ENCODE data around the gene LASP1. TPM values are rescaled to one million over a fixed set of nuclear protein-coding genes. Genes with fewer than 3 reads are reported as not detected.
"Not testable (repeated sequence)": the region's sequence is repeated elsewhere in the genome, so short reads cannot be mapped to it uniquely, and the experiment has no call there.

The LASP1 gene
- total RNA-seq, 1 donor, result 103 TPM

- H3K4me3 ChIP-seq (ENCODE audit: low read length), result no peak overlapping the region
- peaks cover 25% of the 10 kb centered on the region for H3K4me1 ChIP-seq (ENCODE audit: insufficient read depth, low read length)
- no peaks in the 10 kb centered on the region for H3K9me3 ChIP-seq (ENCODE audit: low read depth, low read length)
- no peaks in the 10 kb centered on the region for H3K27me3 ChIP-seq (ENCODE audit: insufficient read depth, low read length)
Observed at GRCh38 chr17:38920374-38921291, 50.8 kb downstream of the LASP1 start.

- H3K4me1 ChIP-seq (ENCODE audit: insufficient read depth, low read length), result peaks cover 37% of the 10 kb centered on the region
- no peaks in the 10 kb centered on the region for H3K27me3 ChIP-seq (ENCODE audit: insufficient read depth, low read length)
- H3K4me3 ChIP-seq (ENCODE audit: low read length), result no peak overlapping the region
- no peaks in the 10 kb centered on the region for H3K9me3 ChIP-seq (ENCODE audit: low read depth, low read length)
Observed at GRCh38 chr17:38921756-38922411, 52.0 kb downstream of the LASP1 start.

GRCh38 chr17:38922538-38923297 lies 52.9 kb downstream of the LASP1 start:
- peaks cover 43% of the 10 kb centered on the region for H3K4me1 ChIP-seq (ENCODE audit: insufficient read depth, low read length)
- no peak overlapping the region for H3K4me3 ChIP-seq (ENCODE audit: low read length)
- no peaks in the 10 kb centered on the region for H3K27me3 ChIP-seq (ENCODE audit: insufficient read depth, low read length)
- no peaks in the 10 kb centered on the region for H3K9me3 ChIP-seq (ENCODE audit: low read depth, low read length)

GRCh38 chr17:38925263-38925995 lies 55.6 kb downstream of the LASP1 start, which contains the start of gene LASP1NB:
Gene LASP1NB, plus strand, starts transcription at chr17:38925614.
- H3K4me3 ChIP-seq (ENCODE audit: low read length), result no peak within 1 kb of the TSS
- H3K27me3 ChIP-seq (ENCODE audit: insufficient read depth, low read length), result no peaks in the 10 kb centered on the region
- peaks cover 43% of the 10 kb centered on the region for H3K4me1 ChIP-seq (ENCODE audit: insufficient read depth, low read length)
- H3K9me3 ChIP-seq (ENCODE audit: low read depth, low read length), result no peaks in the 10 kb centered on the region

GRCh38 chr17:38926293-38927070 lies 56.6 kb downstream of the LASP1 start:
- Histone ChIP-seq H3K4me1 (ENCODE audit: insufficient read depth, low read length) (peaks cover 33% of the 10 kb centered on the region), H3K4me3 (ENCODE audit: low read length) (no peak overlapping the region), H3K9me3 (ENCODE audit: low read depth, low read length) (no peaks in the 10 kb centered on the region), H3K27me3 (ENCODE audit: insufficient read depth, low read length) (no peaks in the 10 kb centered on the region)

GRCh38 chr17:38930782-38931181 lies 60.9 kb downstream of the LASP1 start:
- H3K27me3 ChIP-seq (ENCODE audit: insufficient read depth, low read length); H3K9me3 ChIP-seq (ENCODE audit: low read depth, low read length); H3K4me3 ChIP-seq (ENCODE audit: low read length): not testable (repeated sequence)
- peaks cover 16% of the 10 kb centered on the region for H3K4me1 ChIP-seq (ENCODE audit: insufficient read depth, low read length)

- H3K4me1 ChIP-seq (ENCODE audit: insufficient read depth, low read length), result not testable (repeated sequence)
Observed at GRCh38 chr17:38933962-38934361, 64.1 kb downstream of the LASP1 start.

GRCh38 chr17:38939987-38940386 lies 70.1 kb downstream of the LASP1 start:
- Histone ChIP-seq H3K4me1 (ENCODE audit: insufficient read depth, low read length) (no peaks in the 10 kb centered on the region), H3K9me3 (ENCODE audit: low read depth, low read length) (no peaks in the 10 kb centered on the region), H3K27me3 (ENCODE audit: insufficient read depth, low read length) (peaks cover 2% of the 10 kb centered on the region), H3K4me3 (ENCODE audit: low read length) (no peak overlapping the region)

More at GRCh38 chr17:38933962-38934361, 64.1 kb downstream of the LASP1 start:
- H3K4me3 ChIP-seq (ENCODE audit: low read length); H3K9me3 ChIP-seq (ENCODE audit: low read depth, low read length); H3K27me3 ChIP-seq (ENCODE audit: insufficient read depth, low read length): not testable (repeated sequence)

GRCh38 chr17:38940404-38940803 lies 70.5 kb downstream of the LASP1 start:
- H3K4me3 ChIP-seq (ENCODE audit: low read length), result no peak overlapping the region
- no peaks in the 10 kb centered on the region for H3K4me1 ChIP-seq (ENCODE audit: insufficient read depth, low read length)
- H3K27me3 ChIP-seq (ENCODE audit: insufficient read depth, low read length), result peaks cover 2% of the 10 kb centered on the region
- H3K9me3 ChIP-seq (ENCODE audit: low read depth, low read length), result no peaks in the 10 kb centered on the region

GRCh38 chr17:38942696-38943334 lies 73.0 kb downstream of the LASP1 start:
- no peaks in the 10 kb centered on the region for H3K4me1 ChIP-seq (ENCODE audit: insufficient read depth, low read length)
- no peaks in the 10 kb centered on the region for H3K9me3 ChIP-seq (ENCODE audit: low read depth, low read length)
- H3K27me3 ChIP-seq (ENCODE audit: insufficient read depth, low read length), result peaks cover 2% of the 10 kb centered on the region
- H3K4me3 ChIP-seq (ENCODE audit: low read length), result no peak overlapping the region

- H3K27me3 ChIP-seq (ENCODE audit: insufficient read depth, low read length), result peaks cover 1% of the 10 kb centered on the region
- H3K4me3 ChIP-seq (ENCODE audit: low read length), result no peak overlapping the region
- H3K9me3 ChIP-seq (ENCODE audit: low read depth, low read length), result no peaks in the 10 kb centered on the region
Observed at GRCh38 chr17:38943607-38944006, 73.7 kb downstream of the LASP1 start.

GRCh38 chr17:38947189-38947588 lies 77.3 kb downstream of the LASP1 start:
- Histone ChIP-seq H3K9me3 (ENCODE audit: low read depth, low read length) (no peaks in the 10 kb centered on the region), H3K27me3 (ENCODE audit: insufficient read depth, low read length) (no peaks in the 10 kb centered on the region), H3K4me3 (ENCODE audit: low read length) (no peak overlapping the region), H3K4me1 (ENCODE audit: insufficient read depth, low read length) (no peaks in the 10 kb centered on the region)

More at GRCh38 chr17:38943607-38944006, 73.7 kb downstream of the LASP1 start:
- H3K4me1 ChIP-seq (ENCODE audit: insufficient read depth, low read length), result no peaks in the 10 kb centered on the region

- H3K4me1 ChIP-seq (ENCODE audit: insufficient read depth, low read length); H3K27me3 ChIP-seq (ENCODE audit: insufficient read depth, low read length); H3K4me3 ChIP-seq (ENCODE audit: low read length); H3K9me3 ChIP-seq (ENCODE audit: low read depth, low read length): not testable (repeated sequence)
Observed at GRCh38 chr17:38953800-38954199, 83.9 kb downstream of the LASP1 start.
